H9 (cell line): ENCODE measurements around the gene VWA8. TPM values are rescaled to one million over a fixed set of nuclear protein-coding genes. Genes with fewer than 3 reads are reported as not detected.

Experiments used
- DNase-seq: peaks from one replicate; pipeline ENCODE4 v3.0.0-alpha.2; 2017
- H2AFZ ChIP-seq: one replicate; pipeline ENCODE4 v1.6.1; 2013; ENCODE audit warnings: mild to moderate bottlenecking, low read length, control low read depth, moderate library complexity
- H2AK5ac ChIP-seq: 2 replicates; pipeline ENCODE4 v1.6.1; 2013; ENCODE audit warnings: low read length, control low read depth, mixed read lengths; ENCODE audit not compliant: insufficient read length
- H2BK120ac ChIP-seq: one replicate; pipeline ENCODE4 v1.6.1; 2013; ENCODE audit warnings: low read depth, mild to moderate bottlenecking, low read length, control low read depth, inconsistent platforms; ENCODE audit not compliant: poor library complexity, severe bottlenecking
- H2BK12ac ChIP-seq: 2 replicates; pipeline ENCODE4 v1.6.1; 2013; ENCODE audit warnings: low read length, control low read depth, mixed read lengths, low read depth; ENCODE audit not compliant: insufficient read length
- H2BK15ac ChIP-seq: 2 replicates; pipeline ENCODE4 v1.6.1; 2013; ENCODE audit warnings: low read depth, low read length, control low read depth
- H2BK20ac ChIP-seq: one replicate; pipeline ENCODE4 v1.6.1; 2013; ENCODE audit warnings: low read depth, mild to moderate bottlenecking, low read length, control low read depth, inconsistent platforms; ENCODE audit not compliant: poor library complexity, severe bottlenecking
- H2BK5ac ChIP-seq: 2 replicates; pipeline ENCODE4 v1.6.1; 2013; ENCODE audit warnings: low read length, control low read depth, mixed read lengths; ENCODE audit not compliant: insufficient read length
- H3K14ac ChIP-seq: 2 replicates; pipeline ENCODE4 v1.6.1; 2013; ENCODE audit warnings: low read length, control low read depth; ENCODE audit not compliant: insufficient read depth
- H3K18ac ChIP-seq: 2 replicates; pipeline ENCODE4 v1.6.1; 2013; ENCODE audit warnings: low read depth, mild to moderate bottlenecking, mixed read lengths, low read length, control low read depth; ENCODE audit not compliant: insufficient read length
- H3K23ac ChIP-seq: 2 replicates; pipeline ENCODE4 v1.6.1; 2013; ENCODE audit warnings: low read length, control low read depth, mixed read lengths, low read depth; ENCODE audit not compliant: insufficient read length
- H3K23me2 ChIP-seq: 2 replicates; pipeline ENCODE4 v1.6.1; 2013; ENCODE audit warnings: low read depth, mild to moderate bottlenecking, mixed read lengths, low read length, control low read depth; ENCODE audit not compliant: insufficient read length, poor library complexity, severe bottlenecking
- H3K27ac ChIP-seq: 2 replicates; pipeline ENCODE4 v1.5.1; 2013; ENCODE audit warnings: low read length, control low read depth, mixed read lengths, low read depth; ENCODE audit not compliant: insufficient read length
- H3K27me3 ChIP-seq: 2 replicates; pipeline ENCODE4 v1.6.1; 2013; ENCODE audit warnings: low read length, control low read depth, inconsistent platforms; ENCODE audit not compliant: insufficient read depth
- H3K4ac ChIP-seq: 2 replicates; pipeline ENCODE4 v1.6.1; 2013; ENCODE audit warnings: low read depth, mild to moderate bottlenecking, control low read depth, inconsistent platforms, low read length, moderate library complexity
- H3K4me1 ChIP-seq: 2 replicates; pipeline ENCODE4 v1.6.1; 2013; ENCODE audit warnings: low read length, control low read depth, inconsistent platforms; ENCODE audit not compliant: insufficient read depth
- H3K4me2 ChIP-seq: 2 replicates; pipeline ENCODE4 v1.6.1; 2013; ENCODE audit warnings: low read length, control low read depth, mixed read lengths; ENCODE audit not compliant: insufficient read length, insufficient read depth
- H3K56ac ChIP-seq: 2 replicates; pipeline ENCODE4 v1.6.1; 2013; ENCODE audit warnings: low read depth, mild to moderate bottlenecking, mixed read lengths, low read length, control low read depth; ENCODE audit not compliant: insufficient read length
- H3K79me1 ChIP-seq: 2 replicates; pipeline ENCODE4 v1.6.1; 2013; ENCODE audit warnings: low read depth, mild to moderate bottlenecking, moderate library complexity, low read length, control low read depth, inconsistent platforms; ENCODE audit not compliant: insufficient read depth, poor library complexity, severe bottlenecking
- H3K79me2 ChIP-seq: 2 replicates; pipeline ENCODE4 v1.6.1; 2013; ENCODE audit warnings: low read length, control low read depth, inconsistent platforms; ENCODE audit not compliant: insufficient read depth
- H3K9ac ChIP-seq: 2 replicates; pipeline ENCODE4 v1.6.1; 2013; ENCODE audit warnings: low read length, control low read depth, mixed read lengths; ENCODE audit not compliant: insufficient read length; ENCODE audit errors: extremely low read depth
- H3K9me3 ChIP-seq: one replicate; pipeline ENCODE4 v1.6.1; 2013; ENCODE audit warnings: low read depth, low read length, inconsistent platforms; ENCODE audit not compliant: control insufficient read depth
- H3T11ph ChIP-seq: one replicate; pipeline ENCODE4 v1.6.1; 2013; ENCODE audit warnings: mild to moderate bottlenecking, low read length, control low read depth, inconsistent platforms
- H4K20me1 ChIP-seq: one replicate; pipeline ENCODE4 v1.6.1; 2013; ENCODE audit not compliant: control insufficient read depth, insufficient read length, insufficient read depth
- H4K5ac ChIP-seq: 2 replicates; pipeline ENCODE4 v1.6.1; 2013; ENCODE audit warnings: low read depth, mild to moderate bottlenecking, mixed read lengths, low read length, control low read depth; ENCODE audit not compliant: insufficient read length
- H4K8ac ChIP-seq: replicated peaks from 2 replicates; pipeline ENCODE4 v1.6.1; 2013; ENCODE audit warnings: low read length, control low read depth, mixed read lengths, low read depth; ENCODE audit not compliant: insufficient read length
- H4K91ac ChIP-seq: 2 replicates; pipeline ENCODE4 v1.6.1; 2013; ENCODE audit warnings: low read depth, mild to moderate bottlenecking, moderate library complexity, mixed read lengths, low read length, control low read depth; ENCODE audit not compliant: insufficient read length
- H3K27ac Mint-ChIP-seq, 3 experiments: 2 replicates in 2 of 3; 3 replicates in 1 of 3; pipeline ENCODE4 v1.8.0; 2020 to 2021; ENCODE audit warnings: mixed read lengths in 3 of 3, mild to moderate bottlenecking in 1 of 3, moderate library complexity in 1 of 3
- H3K27me3 Mint-ChIP-seq: 2 replicates; pipeline ENCODE4 v1.8.0; 2021; ENCODE audit warnings: low read depth, mild to moderate bottlenecking, moderate library complexity, mixed read lengths
- H3K36me3 Mint-ChIP-seq, 3 experiments: 2 replicates in 2 of 3; 3 replicates in 1 of 3; pipeline ENCODE4 v1.8.0; 2020 to 2021; ENCODE audit warnings: low read depth in 3 of 3, mixed read lengths in 3 of 3; ENCODE audit not compliant: insufficient read depth in 1 of 3
- H3K4me1 Mint-ChIP-seq, 2 experiments: 2 replicates each; pipeline ENCODE4 v1.8.0; 2020; ENCODE audit warnings: mixed read lengths in 2 of 2
- H3K4me3 Mint-ChIP-seq, 2 experiments: 2 replicates in 1 of 2; 3 replicates in 1 of 2; pipeline ENCODE4 v1.8.0; 2020 to 2021; ENCODE audit warnings: mild to moderate bottlenecking in 2 of 2, mixed read lengths in 2 of 2, moderate library complexity in 1 of 2
- H3K9me3 Mint-ChIP-seq, 2 experiments: 2 replicates in 1 of 2; 3 replicates in 1 of 2; pipeline ENCODE4 v1.8.0; 2020; ENCODE audit warnings: mild to moderate bottlenecking in 2 of 2, mixed read lengths in 2 of 2, moderate library complexity in 1 of 2
- WGBS: extraction: QIAGEN DNeasy Blood & Tissue Kit; methylation state at CpG from one replicate; pipeline ENCODE4 v1.1.7; 2013; ENCODE audit warnings: missing lambda C conversion rate, low lambda C conversion rate, mixed read lengths; ENCODE audit not compliant: insufficient read length; ENCODE audit errors: extremely low coverage; 5-methylcytosine and 5-hydroxymethylcytosine counted together
- total RNA-seq: library from RNA; stranded (reverse); gene quantifications from 2 replicates; pipeline ENCODE4 v1.2.1, GENCODE V29; 2021
- TF ChIP-seq, protein P1 (sequence below): fragments of 200-600 bp; sonication (generic); conservative IDR thresholded peaks from 3 replicates; pipeline ENCODE4 v1.8.0; 2021; ENCODE audit warnings: antibody characterized with exemption, mild to moderate bottlenecking

Gene VWA8
- total RNA-seq, 1 experiment from 2014 or later: 17.4 TPM

DNA sequence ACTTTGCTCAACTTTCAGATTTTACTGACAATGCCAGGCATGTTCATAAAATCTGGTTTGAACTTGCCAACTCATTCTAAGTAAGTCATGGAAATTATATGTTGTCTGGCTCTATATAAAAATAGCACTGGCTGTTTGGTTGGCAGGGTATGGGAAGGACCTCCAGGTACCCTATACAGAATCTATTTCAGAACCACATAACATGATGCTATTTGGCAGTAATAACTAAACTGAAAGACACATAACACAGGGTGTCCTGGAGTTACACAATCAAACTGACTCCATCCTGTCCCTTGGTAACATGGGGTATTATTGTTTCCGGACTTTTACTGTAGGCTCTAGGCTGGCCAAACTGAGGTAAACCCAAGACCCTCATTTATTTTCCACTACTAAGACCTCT is 254.8 kb downstream of the VWA8 start:
- no peak overlapping the region for H3K18ac ChIP-seq
- no peak overlapping the region for H2BK20ac ChIP-seq
- H3K79me1 ChIP-seq: no peaks in the 10 kb centered on the region
- H2AFZ ChIP-seq: no peak overlapping the region
- H3K4ac ChIP-seq: no peak overlapping the region
- no peaks in the 10 kb centered on the region for H4K20me1 ChIP-seq
- no peaks in the 10 kb centered on the region for H3K79me2 ChIP-seq
- no peak overlapping the region for H3K27ac ChIP-seq
- no peak overlapping the region; the same call in 1 of the 2 replicates for H2BK15ac ChIP-seq
- no peak overlapping the region for H3K56ac ChIP-seq
- Mint-ChIP-seq H3K4me1 (peaks cover 12 to 23% of the 10 kb centered on the region in 2 experiments), H3K27me3 (no peaks in the 10 kb centered on the region), H3K4me3 (no peak overlapping the region), H3K36me3 (no peaks in the 10 kb centered on the region), H3K9me3 (no peaks in the 10 kb centered on the region), H3K27ac (no peak overlapping the region)
- H3K27me3 ChIP-seq: no peaks in the 10 kb centered on the region
- H2BK120ac ChIP-seq: no peak overlapping the region
- no CpG with 5 or more reads among the region's 1 CpG for WGBS
- no peak overlapping the region for H3K23ac ChIP-seq
- no peak overlapping the region for H3K9ac ChIP-seq
- H2AK5ac ChIP-seq: no peak overlapping the region
- no peak overlapping the region for H3K4me2 ChIP-seq
- H3K4me1 ChIP-seq: no peaks in the 10 kb centered on the region; the same call in 1 of the 2 replicates
- TF ChIP-seq, protein P1, sequence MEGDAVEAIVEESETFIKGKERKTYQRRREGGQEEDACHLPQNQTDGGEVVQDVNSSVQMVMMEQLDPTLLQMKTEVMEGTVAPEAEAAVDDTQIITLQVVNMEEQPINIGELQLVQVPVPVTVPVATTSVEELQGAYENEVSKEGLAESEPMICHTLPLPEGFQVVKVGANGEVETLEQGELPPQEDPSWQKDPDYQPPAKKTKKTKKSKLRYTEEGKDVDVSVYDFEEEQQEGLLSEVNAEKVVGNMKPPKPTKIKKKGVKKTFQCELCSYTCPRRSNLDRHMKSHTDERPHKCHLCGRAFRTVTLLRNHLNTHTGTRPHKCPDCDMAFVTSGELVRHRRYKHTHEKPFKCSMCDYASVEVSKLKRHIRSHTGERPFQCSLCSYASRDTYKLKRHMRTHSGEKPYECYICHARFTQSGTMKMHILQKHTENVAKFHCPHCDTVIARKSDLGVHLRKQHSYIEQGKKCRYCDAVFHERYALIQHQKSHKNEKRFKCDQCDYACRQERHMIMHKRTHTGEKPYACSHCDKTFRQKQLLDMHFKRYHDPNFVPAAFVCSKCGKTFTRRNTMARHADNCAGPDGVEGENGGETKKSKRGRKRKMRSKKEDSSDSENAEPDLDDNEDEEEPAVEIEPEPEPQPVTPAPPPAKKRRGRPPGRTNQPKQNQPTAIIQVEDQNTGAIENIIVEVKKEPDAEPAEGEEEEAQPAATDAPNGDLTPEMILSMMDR: no peak
- H4K8ac ChIP-seq: no peak overlapping the region
- no peak overlapping the region for H3T11ph ChIP-seq
- H2BK12ac ChIP-seq: no peak overlapping the region
- H3K14ac ChIP-seq: no peak overlapping the region
- no peak overlapping the region for H2BK5ac ChIP-seq
- no peak overlapping the region for H4K91ac ChIP-seq
- H3K9me3 ChIP-seq: no peaks in the 10 kb centered on the region
- no peak overlapping the region for H4K5ac ChIP-seq
- DNase-seq: no peak
- H3K23me2 ChIP-seq: no peaks in the 10 kb centered on the region
